HG03095 (cell line): ENCODE data around the gene MBD3L4.
A peak's percentile ranks its signal among the peaks of the same experiment; 100 is the strongest.
"Not testable (repeated sequence)": the region's sequence is repeated elsewhere in the genome, so short reads cannot be mapped to it uniquely, and the experiment has no call there.

Experiments used
- ATAC-seq: cut with Tn5 transposase; IDR thresholded peaks from one replicate; pipeline ENCODE4 v1.9.1; 2021; ENCODE audit warnings: moderate library complexity; ENCODE audit not compliant: unreplicated experiment

Gene MBD3L4

GRCh38 chr19:7040079-7040478 is at the start of gene MBD3L4:
TSS of gene MBD3L4 (minus strand) at chr19:7040179. CDS start at chr19:7040144, 35 bp downstream.
- ATAC-seq = not testable (repeated sequence)

GRCh38 chr19:7088999-7089398 is 49.0 kb upstream of the MBD3L4 start:
- no peak for ATAC-seq

GRCh38 chr19:7083076-7083956 is 43.3 kb upstream of the MBD3L4 start:
- no peak for ATAC-seq

GRCh38 chr19:7078008-7078407 is 38.0 kb upstream of the MBD3L4 start:
- no peak for ATAC-seq

GRCh38 chr19:7076151-7076550 is 36.2 kb upstream of the MBD3L4 start:
- no peak for ATAC-seq

GRCh38 chr19:7074705-7075282 is 34.8 kb upstream of the MBD3L4 start:
- no peak for ATAC-seq

- ATAC-seq = no peak
Observed at GRCh38 chr19:7072541-7072940, 32.6 kb upstream of the MBD3L4 start.

- ATAC-seq = no peak
Observed at GRCh38 chr19:7069904-7070226, 29.9 kb upstream of the MBD3L4 start.

GRCh38 chr19:7069042-7069903 is 29.3 kb upstream of the MBD3L4 start, which contains the start of gene ZNF557:
TSS of gene ZNF557 (plus strand) at chr19:7069703. CDS start at chr19:7075075, 5,372 bp downstream.
- peak; percentile 87 for ATAC-seq

GRCh38 chr19:7068599-7068998 is 28.6 kb upstream of the MBD3L4 start:
- ATAC-seq = no peak

GRCh38 chr19:7067716-7068115 is 27.7 kb upstream of the MBD3L4 start:
- ATAC-seq = no peak

GRCh38 chr19:7067122-7067521 is 27.1 kb upstream of the MBD3L4 start:
- ATAC-seq = not testable (repeated sequence)

GRCh38 chr19:7063764-7064418 is 23.9 kb upstream of the MBD3L4 start:
- ATAC-seq = no peak

GRCh38 chr19:7063339-7063738 is 23.4 kb upstream of the MBD3L4 start:
- ATAC-seq = no peak

GRCh38 chr19:7059977-7060376 is 20.0 kb upstream of the MBD3L4 start:
- not testable (repeated sequence) for ATAC-seq

GRCh38 chr19:7058576-7058975 is 18.6 kb upstream of the MBD3L4 start, which contains the start of gene MBD3L3:
TSS of gene MBD3L3 (minus strand) at chr19:7058676. CDS start at chr19:7058605, 71 bp downstream.
- ATAC-seq = not testable (repeated sequence)

GRCh38 chr19:7056371-7056770 is 16.4 kb upstream of the MBD3L4 start:
- not testable (repeated sequence) for ATAC-seq

- not testable (repeated sequence) for ATAC-seq
Observed at GRCh38 chr19:7055679-7056078, 15.7 kb upstream of the MBD3L4 start.

- ATAC-seq = not testable (repeated sequence)
Observed at GRCh38 chr19:7054635-7055368, 14.8 kb upstream of the MBD3L4 start.

- not testable (repeated sequence) for ATAC-seq
Observed at GRCh38 chr19:7052896-7053295, 12.9 kb upstream of the MBD3L4 start.
